HFF-Myc (cell line): ENCODE results near the gene AMIGO1.

Experiments
- DNase-seq: peaks from one replicate; pipeline ENCODE4 v3.0.0-alpha.2; 2011; ENCODE audit warnings: low read depth; ENCODE audit errors: extremely low read depth
- H3K4me3 ChIP-seq: replicated peaks from 2 replicates; pipeline ENCODE4 v1.5.1; 2011; ENCODE audit warnings: low read depth, mild to moderate bottlenecking, control low read depth, low read length
- TF ChIP-seq, protein P1 (sequence below): IDR thresholded peaks from 2 replicates; pipeline ENCODE4 v1.5.1; 2012; ENCODE audit warnings: mild to moderate bottlenecking, low read depth, low read length, control low read depth; ENCODE audit errors: missing control alignments

The AMIGO1 gene

GRCh38 chr1:109484519-109484975, 25.0 kb downstream of the AMIGO1 start:
- H3K4me3 ChIP-seq, result peak overlapping the region; percentile 83
- TF ChIP-seq, protein P1, sequence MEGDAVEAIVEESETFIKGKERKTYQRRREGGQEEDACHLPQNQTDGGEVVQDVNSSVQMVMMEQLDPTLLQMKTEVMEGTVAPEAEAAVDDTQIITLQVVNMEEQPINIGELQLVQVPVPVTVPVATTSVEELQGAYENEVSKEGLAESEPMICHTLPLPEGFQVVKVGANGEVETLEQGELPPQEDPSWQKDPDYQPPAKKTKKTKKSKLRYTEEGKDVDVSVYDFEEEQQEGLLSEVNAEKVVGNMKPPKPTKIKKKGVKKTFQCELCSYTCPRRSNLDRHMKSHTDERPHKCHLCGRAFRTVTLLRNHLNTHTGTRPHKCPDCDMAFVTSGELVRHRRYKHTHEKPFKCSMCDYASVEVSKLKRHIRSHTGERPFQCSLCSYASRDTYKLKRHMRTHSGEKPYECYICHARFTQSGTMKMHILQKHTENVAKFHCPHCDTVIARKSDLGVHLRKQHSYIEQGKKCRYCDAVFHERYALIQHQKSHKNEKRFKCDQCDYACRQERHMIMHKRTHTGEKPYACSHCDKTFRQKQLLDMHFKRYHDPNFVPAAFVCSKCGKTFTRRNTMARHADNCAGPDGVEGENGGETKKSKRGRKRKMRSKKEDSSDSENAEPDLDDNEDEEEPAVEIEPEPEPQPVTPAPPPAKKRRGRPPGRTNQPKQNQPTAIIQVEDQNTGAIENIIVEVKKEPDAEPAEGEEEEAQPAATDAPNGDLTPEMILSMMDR, result no peak
- DNase-seq, result no peak

- DNase-seq, result peak; percentile 51
- TF ChIP-seq, protein P1, result no peak
- H3K4me3 ChIP-seq, result peak within 1 kb of the TSS; percentile 83
These were observed 25.6 kb downstream of the AMIGO1 start, which contains the start of gene ATXN7L2 for GRCh38 chr1:109483672-109484518. ATXN7L2 (plus strand) TSS chr1:109483905; CDS start chr1:109483954, 49 bp downstream.

DNA sequence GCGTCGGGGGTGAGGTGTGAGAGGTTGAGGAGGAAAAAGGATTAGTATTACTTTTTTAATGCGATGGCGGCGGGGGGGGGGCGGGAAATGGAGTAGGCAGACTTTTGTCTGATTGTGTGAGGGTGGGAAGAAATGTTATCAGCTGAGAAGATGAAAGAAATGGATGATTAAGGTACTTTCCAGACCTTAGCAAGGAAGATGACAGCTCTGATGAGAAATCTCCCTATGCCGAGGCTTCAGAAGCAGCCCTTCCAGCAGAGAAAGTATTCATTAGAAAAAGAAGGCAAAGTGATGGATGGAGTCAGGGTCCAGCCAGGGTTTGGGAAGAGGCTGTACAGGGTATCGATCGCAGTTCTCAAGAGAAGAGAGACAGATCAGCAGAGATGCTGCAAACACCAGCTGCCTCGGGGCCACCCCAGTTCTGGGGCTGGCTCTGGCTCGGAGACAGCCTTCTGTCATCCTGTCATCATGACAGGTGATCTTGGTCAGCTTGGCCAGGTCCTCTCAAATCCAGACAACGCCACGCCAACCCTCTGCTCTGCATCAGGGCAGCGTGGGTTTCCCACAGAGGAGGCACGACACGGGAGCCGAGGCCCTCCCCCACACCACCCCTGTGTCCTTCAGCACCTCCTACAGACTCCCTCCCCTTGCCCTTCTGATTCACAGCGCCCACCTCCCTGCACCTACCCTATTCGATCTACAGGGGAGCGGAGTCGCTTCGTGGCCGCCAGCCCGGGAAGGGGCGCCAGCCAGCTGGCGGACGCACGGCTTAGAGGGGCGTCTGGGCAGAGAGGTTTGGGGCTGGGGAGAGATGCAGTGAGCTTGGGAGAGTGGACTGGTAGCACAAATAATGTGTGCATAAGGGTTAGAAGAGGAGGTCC, 26.5 kb downstream of the AMIGO1 start:
- DNase-seq, result no peak
- TF ChIP-seq, protein P1, result no peak

DNA sequence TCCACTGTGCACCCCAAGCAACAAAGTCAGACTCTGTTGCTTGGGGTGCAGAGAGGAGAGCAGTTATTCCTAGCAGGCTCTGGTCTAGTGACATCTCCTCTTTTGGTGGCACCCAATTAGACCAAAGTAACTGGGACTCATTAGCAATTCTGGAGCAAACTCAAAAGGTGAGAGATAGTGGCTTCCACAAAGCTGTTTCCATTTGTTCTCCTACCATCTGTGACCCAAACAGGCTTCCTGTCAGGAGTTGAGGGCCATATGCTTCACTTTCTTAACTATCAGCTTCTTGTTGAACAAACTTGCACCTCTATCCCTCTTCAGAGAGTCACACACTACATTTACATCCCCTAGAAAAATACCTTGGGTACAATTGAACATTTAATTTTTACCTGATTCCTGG, 27.3 kb downstream of the AMIGO1 start:
- DNase-seq, result no peak
- no peak overlapping the region for H3K4me3 ChIP-seq
- TF ChIP-seq, protein P1, result no peak

More for the DNA sequence above, 26.5 kb downstream of the AMIGO1 start:
- H3K4me3 ChIP-seq, result peak overlapping the region; percentile 83

- no peak overlapping the region for H3K4me3 ChIP-seq
- DNase-seq, result no peak
- TF ChIP-seq, protein P1, result no peak
These were observed 27.9 kb downstream of the AMIGO1 start for GRCh38 chr1:109481646-109482045.

GRCh38 chr1:109479901-109480300, 29.6 kb downstream of the AMIGO1 start:
- DNase-seq, result no peak
- TF ChIP-seq, protein P1, result no peak
- no peak overlapping the region for H3K4me3 ChIP-seq
